ENCODE results near the gene DNAH17. TPM values are rescaled to one million over a fixed set of nuclear protein-coding genes. Genes with fewer than 3 reads are reported as not detected.
A peak's percentile ranks its signal among the peaks of the same experiment; 100 is the strongest.

The DNAH17 gene
- total RNA-seq, 1 experiment from 2014 or later, result 0.13 TPM

- Histone ChIP-seq H2BK12ac (ENCODE audit: insufficient read length, low read depth, low read length) (no peak overlapping the region), H4K5ac (ENCODE audit: insufficient read length, low read depth, low read length) (no peak overlapping the region), H3K23ac (ENCODE audit: insufficient read length, low read depth, low read length) (no peak overlapping the region), H2AK5ac (ENCODE audit: insufficient read length, low read length) (no peak overlapping the region), H4K91ac (ENCODE audit: insufficient read length, low read depth, low read length) (no peak overlapping the region), H3K9ac (ENCODE audit: extremely low read depth, insufficient read length, low read length) (no peak overlapping the region), H2BK120ac (ENCODE audit: low read depth, low read length, poor library complexity, severe bottlenecking) (no peak overlapping the region), H4K8ac (replicated peaks; ENCODE audit: insufficient read length, low read depth, low read length) (no peak overlapping the region), H3K79me2 (ENCODE audit: insufficient read depth, low read length) (no peaks in the 10 kb centered on the region), H3K56ac (ENCODE audit: insufficient read length, low read depth, low read length) (no peak overlapping the region), H3K27me3 (ENCODE audit: insufficient read depth, low read length) (no peaks in the 10 kb centered on the region), H3K27ac (ENCODE audit: insufficient read length, low read depth, low read length) (no peak overlapping the region), H3K18ac (ENCODE audit: insufficient read length, low read depth, low read length) (no peak overlapping the region), H4K20me1 (ENCODE audit: control insufficient read depth, insufficient read depth, insufficient read length) (no peaks in the 10 kb centered on the region), H3K9me3 (ENCODE audit: control insufficient read depth, low read depth, low read length) (no peaks in the 10 kb centered on the region), H3K4me2 (ENCODE audit: insufficient read depth, insufficient read length, low read length) (no peak overlapping the region), H3K79me1 (ENCODE audit: insufficient read depth, low read depth, low read length, poor library complexity, severe bottlenecking) (no peaks in the 10 kb centered on the region), H3T11ph (ENCODE audit: low read length) (no peak overlapping the region), H3K4ac (ENCODE audit: low read depth, low read length) (no peak overlapping the region), H3K4me1 (ENCODE audit: insufficient read depth, low read length) (no peaks in the 10 kb centered on the region; the same call in 1 of the 2 replicates), H3K23me2 (ENCODE audit: insufficient read length, low read depth, low read length, poor library complexity, severe bottlenecking) (no peaks in the 10 kb centered on the region), H2AFZ (ENCODE audit: low read length) (no peak overlapping the region), H2BK20ac (ENCODE audit: low read depth, low read length, poor library complexity, severe bottlenecking) (no peak overlapping the region), H2BK15ac (ENCODE audit: low read depth, low read length) (no peak overlapping the region), H3K14ac (ENCODE audit: insufficient read depth, low read length) (no peak overlapping the region), H2BK5ac (ENCODE audit: insufficient read length, low read length) (no peak overlapping the region)
- Mint-ChIP-seq H3K9me3 (peaks cover 4 to 7% of the 10 kb centered on the region in 2 experiments; a peak in 3 of 5 replicates), H3K4me1 (peaks cover 0 to 3% of the 10 kb centered on the region in 2 experiments; a peak in 1 of 4 replicates), H3K36me3 (ENCODE audit: insufficient read depth in 1 of 3, low read depth in 3 of 3) (peaks cover 0 to 6% (median 3%) of the 10 kb centered on the region in 3 experiments; a peak in 2 of 7 replicates), H3K27me3 (ENCODE audit: low read depth) (no peaks in the 10 kb centered on the region), H3K4me3 (no peak overlapping the region), H3K27ac (peak overlapping the region in 1 of 3 experiments; percentile 98; a peak in 1 of 7 replicates)
- no CpG with 5 or more reads among the region's 34 CpGs for WGBS (ENCODE audit: extremely low coverage, insufficient read length, low lambda C conversion rate)
- DNase-seq, result no peak
- no peak for TF ChIP-seq CTCF (conservative IDR thresholded peaks at IDR 0.05)
Measured at GRCh38 chr17:78460951-78461798, 116.0 kb downstream of the DNAH17 start.

Data from H9 (cell line).